ENCODE results near the gene GMDS. TPM values are rescaled to one million over a fixed set of nuclear protein-coding genes. Genes with fewer than 3 reads are reported as not detected.

GMDS gene
- total RNA-seq, 6 experiments from 2014 or later = 13.2 to 18.0 (median 14.7) TPM

GRCh38 chr6:2149361-2150006 is 95.9 kb downstream of the GMDS start:
- Mint-ChIP-seq H3K4me3 (no peak overlapping the region), H3K36me3 (ENCODE audit: low read depth) (no peaks in the 10 kb centered on the region), H3K27me3 (ENCODE audit: insufficient read depth) (no peaks in the 10 kb centered on the region), H3K27ac (no peak overlapping the region), H3K4me1 (ENCODE audit: low read depth) (peaks cover 18% of the 10 kb centered on the region), H3K9me3 (no peaks in the 10 kb centered on the region)
- DNase-seq = no peak
- TF ChIP-seq CTCF (IDR thresholded peaks at IDR 0.05) = no peak

- H3K4me1 Mint-ChIP-seq (ENCODE audit: low read depth) = peaks cover 18% of the 10 kb centered on the region
- H3K9me3 Mint-ChIP-seq = no peaks in the 10 kb centered on the region
- H3K36me3 Mint-ChIP-seq (ENCODE audit: low read depth) = no peaks in the 10 kb centered on the region
- H3K27me3 Mint-ChIP-seq (ENCODE audit: insufficient read depth) = no peaks in the 10 kb centered on the region
- TF ChIP-seq CTCF (IDR thresholded peaks at IDR 0.05) = no peak
- no peak overlapping the region for H3K4me3 Mint-ChIP-seq
- DNase-seq = no peak
- no peak overlapping the region for H3K27ac Mint-ChIP-seq
Observed at GRCh38 chr6:2148748-2149147, 96.7 kb downstream of the GMDS start.

DNA sequence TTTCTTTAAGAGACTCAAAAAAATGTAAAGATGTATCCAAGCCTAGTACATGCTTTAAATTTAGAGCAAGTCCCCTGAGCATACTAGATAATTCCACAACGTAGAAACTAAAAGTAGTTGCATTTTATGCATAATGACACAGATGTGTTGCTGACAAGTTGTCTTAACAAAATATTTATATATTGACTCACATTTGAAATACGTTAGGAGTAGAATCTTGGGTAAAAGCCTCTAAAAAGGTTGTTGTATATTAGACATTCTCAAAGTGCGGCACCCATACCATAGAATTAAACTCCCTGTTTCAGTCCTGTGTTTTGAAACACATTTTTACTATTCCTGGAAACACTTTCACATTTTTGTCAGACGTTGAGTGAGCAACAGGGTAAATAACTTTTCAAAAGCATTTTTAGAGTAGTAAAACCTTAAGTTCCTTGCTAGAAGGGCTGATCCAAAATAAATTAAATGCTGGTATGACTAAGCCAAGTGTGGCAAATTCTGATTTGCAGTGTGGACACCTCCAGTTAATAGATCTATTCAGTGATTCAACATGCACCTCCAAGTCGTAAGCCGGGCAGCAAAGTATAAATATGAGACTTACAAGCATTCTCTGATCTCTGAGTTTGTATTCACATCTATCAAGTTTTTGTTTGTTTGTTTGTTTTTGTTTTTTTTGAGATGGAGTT is 97.5 kb downstream of the GMDS start:
- DNase-seq = peak; percentile 23
- Mint-ChIP-seq H3K4me3 (peak overlapping the region; percentile 21; the same call in 1 of the 2 replicates), H3K9me3 (no peaks in the 10 kb centered on the region), H3K4me1 (ENCODE audit: low read depth) (peaks cover 18% of the 10 kb centered on the region), H3K36me3 (ENCODE audit: low read depth) (no peaks in the 10 kb centered on the region), H3K27ac (peak overlapping the region; percentile 25; the same call in 1 of the 2 replicates), H3K27me3 (ENCODE audit: insufficient read depth) (no peaks in the 10 kb centered on the region)
- TF ChIP-seq CTCF (IDR thresholded peaks at IDR 0.05) = no peak

DNA sequence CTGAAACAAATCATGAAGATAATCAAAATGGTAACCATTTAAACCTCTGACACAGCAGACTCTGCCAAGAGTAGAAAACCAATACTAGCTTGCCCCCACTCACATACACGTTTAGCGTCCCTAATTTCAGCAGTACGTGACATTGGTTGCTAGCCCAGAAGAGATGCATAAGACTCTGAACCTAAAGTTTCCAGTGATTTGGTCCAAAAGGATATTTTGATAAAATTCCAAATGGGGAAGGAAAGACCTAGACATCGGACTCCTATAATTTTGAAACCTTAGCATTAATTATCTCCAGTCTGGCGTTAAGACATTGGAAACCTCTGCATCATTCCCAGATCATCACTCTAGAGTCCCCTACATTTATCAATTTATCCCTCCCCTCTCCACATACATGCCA is 98.1 kb downstream of the GMDS start:
- no peak overlapping the region for H3K27ac Mint-ChIP-seq
- peaks cover 18% of the 10 kb centered on the region for H3K4me1 Mint-ChIP-seq (ENCODE audit: low read depth)
- DNase-seq = no peak
- no peak for TF ChIP-seq CTCF (IDR thresholded peaks at IDR 0.05)
- peak overlapping the region; percentile 21; the same call in 1 of the 2 replicates for H3K4me3 Mint-ChIP-seq
- no peaks in the 10 kb centered on the region for H3K36me3 Mint-ChIP-seq (ENCODE audit: low read depth)
- H3K27me3 Mint-ChIP-seq (ENCODE audit: insufficient read depth) = no peaks in the 10 kb centered on the region
- no peaks in the 10 kb centered on the region for H3K9me3 Mint-ChIP-seq

DNA sequence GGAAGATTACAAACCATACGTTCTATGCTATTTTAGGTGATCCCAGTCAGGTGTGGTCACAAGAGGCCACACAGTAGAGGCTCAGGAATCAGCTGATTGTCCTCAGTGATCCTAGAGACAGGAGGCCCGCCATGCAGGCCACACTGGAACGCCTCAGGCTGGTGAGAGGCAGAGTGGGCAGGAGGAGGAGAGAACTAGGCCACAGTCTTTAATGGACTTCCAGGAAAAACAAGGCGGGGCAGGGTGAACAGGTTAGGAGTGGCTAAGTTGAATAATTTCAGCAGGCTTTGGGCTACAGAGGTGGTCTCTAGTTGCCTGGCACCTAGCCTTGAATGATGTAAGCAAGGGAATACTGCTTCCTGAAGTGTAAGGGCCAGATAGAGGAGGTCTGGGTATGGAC is 101.2 kb downstream of the GMDS start:
- H3K4me3 Mint-ChIP-seq = no peak overlapping the region
- H3K36me3 Mint-ChIP-seq (ENCODE audit: low read depth) = no peaks in the 10 kb centered on the region
- no peak overlapping the region for H3K27ac Mint-ChIP-seq
- no peaks in the 10 kb centered on the region for H3K27me3 Mint-ChIP-seq (ENCODE audit: insufficient read depth)
- no peaks in the 10 kb centered on the region for H3K9me3 Mint-ChIP-seq
- H3K4me1 Mint-ChIP-seq (ENCODE audit: low read depth) = peaks cover 18% of the 10 kb centered on the region
- TF ChIP-seq CTCF (IDR thresholded peaks at IDR 0.05) = no peak
- DNase-seq = no peak
